K562 (cell line): Measurements from ENCODE around the gene ASB13. TPM values are rescaled to one million over a fixed set of nuclear protein-coding genes. Genes with fewer than 3 reads are reported as not detected.

ENCODE experiments used
- ATAC-seq: fragments of 200-7000 bp; cut with Tn5 transposase; 3 replicates; pipeline ENCODE4 v1.9.1; 2020; ENCODE audit warnings: moderate library complexity
- BruUV-seq: library from RNA; stranded (reverse); fragments of 400-500 nt; replicated peaks from 2 replicates; lab custom pipeline; 2021; lab: Mats Ljungman, UMichigan
- CTCF ChIA-PET: fragments of 300-600 bp; formaldehyde crosslinking; extraction: SDS; loops from one replicate; lab custom pipeline; 2021; ENCODE audit warnings: low intra/inter-chr PET ratio; lab: Yijun Ruan, JAX
- POLR2A ChIA-PET: fragments of 300-600, 350-650 bp; sonication (Branson Sonifier 250); formaldehyde crosslinking; extraction: SDS; loops from one replicate; lab custom pipeline; 2021; ENCODE audit warnings: antibody characterized with exemption, inconsistent platforms; lab: Yijun Ruan, JAX
- DNase-seq, 4 experiments: peaks; one replicate each; pipeline versions ENCODE4 v3.0.0 to v3.0.0-alpha.2; 2011 to 2018; ENCODE audit warnings: low spot score in 3 of 4, mixed read lengths in 3 of 4; ENCODE audit errors: extremely low read depth in 1 of 4
- FAIRE-seq: peaks from 2 replicates; lab custom pipeline; 2011; peaks lifted over from hg19 to GRCh38; lab: Jason Lieb, UNC
- H2AFZ ChIP-seq: 2 replicates; pipeline ENCODE4 v1.6.0; 2011; ENCODE audit warnings: low read depth, low read length, control low read depth, inconsistent platforms
- H3K27ac ChIP-seq: fragments of 200-600 bp; 3 replicates; pipeline ENCODE4 v1.8.0; 2011; ENCODE audit warnings: low read depth, mild to moderate bottlenecking, control low read depth, inconsistent platforms, low read length, moderate library complexity, mixed read lengths; ENCODE audit errors: extremely low read depth
- H3K27me3 ChIP-seq, 2 experiments: fragments of 300-600 bp in 1 of 2; 2 replicates in 1 of 2; 3 replicates in 1 of 2; pipeline versions ENCODE4 v1.6.0 to v1.8.0; 2011; ENCODE audit warnings: inconsistent platforms in 2 of 2, low read length in 2 of 2, mild to moderate bottlenecking in 1 of 2, mixed read lengths in 1 of 2, moderate library complexity in 1 of 2; ENCODE audit not compliant: control insufficient read depth in 2 of 2, insufficient read depth in 2 of 2
- H3K36me3 ChIP-seq: fragments of 300-600 bp; 3 replicates; pipeline ENCODE4 v1.8.0; 2011; ENCODE audit warnings: mild to moderate bottlenecking, low read length, inconsistent platforms; ENCODE audit not compliant: control insufficient read depth, insufficient read depth
- H3K4me1 ChIP-seq, 2 experiments: fragments of 200-600 bp in 1 of 2; replicated peaks in 1 of 2; 2 replicates in 1 of 2; 3 replicates in 1 of 2; pipeline versions ENCODE4 v1.5.1 to v1.8.0; 2011; ENCODE audit warnings: inconsistent platforms in 2 of 2, low read length in 2 of 2, mild to moderate bottlenecking in 1 of 2, mixed read lengths in 1 of 2, moderate library complexity in 1 of 2; ENCODE audit not compliant: control insufficient read depth in 2 of 2, insufficient read depth in 2 of 2
- H3K4me2 ChIP-seq: 2 replicates; pipeline ENCODE4 v1.6.1; 2011; ENCODE audit warnings: low read length, control low read depth, inconsistent platforms, mixed read lengths; ENCODE audit not compliant: insufficient read depth
- H3K4me3 ChIP-seq: fragments of 200-600 bp; sonication (generic), shearing (Covaris generic); 2 replicates; pipeline ENCODE4 v1.5.1; 2016; ENCODE audit warnings: control low read depth, inconsistent platforms
- H3K79me2 ChIP-seq: fragments of 200-600 bp; 3 replicates; pipeline ENCODE4 v1.8.0; 2011; ENCODE audit warnings: low read length, inconsistent platforms; ENCODE audit not compliant: control insufficient read depth, insufficient read depth
- H3K9ac ChIP-seq, 2 experiments: 2 replicates each; pipeline versions ENCODE4 v1.6.0 to v1.6.1; 2011; ENCODE audit warnings: low read depth in 2 of 2, low read length in 2 of 2, control low read depth in 1 of 2, inconsistent platforms in 1 of 2, mild to moderate bottlenecking in 1 of 2, mixed read lengths in 1 of 2; ENCODE audit not compliant: insufficient read depth in 1 of 2
- H3K9me1 ChIP-seq: one replicate; pipeline ENCODE4 v1.6.0; 2011; ENCODE audit warnings: inconsistent platforms, mild to moderate bottlenecking, low read length, moderate library complexity; ENCODE audit not compliant: control insufficient read depth, insufficient read depth
- H3K9me3 ChIP-seq: replicated peaks from 2 replicates; pipeline ENCODE4 v1.5.1; 2011; ENCODE audit warnings: low read depth, low read length, inconsistent platforms; ENCODE audit not compliant: control insufficient read depth, insufficient read depth
- H4K20me1 ChIP-seq: replicated peaks from 2 replicates; pipeline ENCODE4 v1.6.1; 2011; ENCODE audit warnings: low read length, inconsistent platforms, mixed read lengths; ENCODE audit not compliant: control insufficient read depth, insufficient read depth
- CCNT2 ChIP-seq: IDR thresholded peaks from 2 replicates; pipeline ENCODE4 v1.6.1; 2011; ENCODE audit warnings: borderline replicate concordance, low read depth, mild to moderate bottlenecking, moderate library complexity, mixed read lengths, low read length; ENCODE audit not compliant: insufficient read length; ENCODE audit errors: extremely low read depth
- HMG20B ChIP-seq: fragments of 250-450 bp; sonication (Bioruptor Pico); IDR thresholded peaks from 2 replicates; pipeline ENCODE4 v1.5.0; 2021; ENCODE audit warnings: mild to moderate bottlenecking
- IRF9 ChIP-seq: fragments of 450-650 bp; IDR thresholded peaks from 2 replicates; pipeline ENCODE4 v1.6.1; 2016; ENCODE audit warnings: missing biosample characterization, missing genetic modification characterization
- ZNF12 ChIP-seq: sonication (generic); formaldehyde crosslinking; IDR thresholded peaks from 2 replicates; pipeline ENCODE4 v1.4.0; 2020; ENCODE audit warnings: mild to moderate bottlenecking, missing genetic modification reagents
- ZNF324 ChIP-seq: fragments of 250-450 bp; sonication (Bioruptor Pico); IDR thresholded peaks from 2 replicates; pipeline ENCODE4 v1.4.0; 2020; ENCODE audit warnings: mild to moderate bottlenecking
- ZNF512 ChIP-seq: IDR thresholded peaks from 2 replicates; pipeline ENCODE4 v1.6.1; 2016; ENCODE audit warnings: missing genetic modification characterization, missing compliant biosample characterization
- WGBS: fragments of 100-300 bp; shearing (Covaris generic); methylation state at CpG from one replicate; pipeline ENCODE4 v1.1.6; 2016; ENCODE audit warnings: low coverage, mixed read lengths; ENCODE audit not compliant: insufficient coverage; ENCODE audit errors: missing lambda C conversion rate; 5-methylcytosine and 5-hydroxymethylcytosine counted together
- in situ Hi-C: fragments of 300-500 bp; cut with MboI; formaldehyde crosslinking; loops from 4 replicates; pipeline ENCODE4 v1.15.0; 2018; ENCODE audit warnings: inconsistent platforms, mixed read lengths
- intact Hi-C: fragments of 100-400 bp; cut with micrococcal nuclease; formaldehyde crosslinking; loops from 2 replicates; pipeline ENCODE4 v1.14.2; 2022
- polyA plus RNA-seq, 8 experiments: library from polyadenylated mRNA; depleted of rRNA in 4 of 8; stranded (reverse) in 5 of 8; unstranded in 3 of 8; fragments of >200 nt; fragmentation: Nextera tagmentation in 2 of 8; fragmentation: Illumina TruSeq in 1 of 8; extraction: Ambion mirVana in 2 of 8; extraction: Trizol in 1 of 8; gene quantifications; 2 replicates each; pipeline versions ENCODE4 v1.2.1 to v1.2.3, GENCODE V29; 2011 to 2014; ENCODE audit warnings: inconsistent platforms in 1 of 8, missing spikeins in 1 of 8
- total RNA-seq, 7 experiments: library from RNA; depleted of rRNA in 6 of 7; stranded (reverse); fragments of >200 nt in 6 of 7; fragmentation: Illumina TruSeq in 2 of 7; extraction: Trizol in 2 of 7; gene quantifications; 2 replicates each; pipeline versions ENCODE4 v1.2.1 to v1.2.3, GENCODE V29; 2011 to 2021; ENCODE audit warnings: low replicate concordance in 1 of 7

ASB13 gene
- total and polyA plus RNA-seq, 9 of the 15 experiments (the other 6 are each of a cell fraction or from before 2014, with no cell fraction given), result 5.2 to 28.8 (median 16.9) TPM

- TF ChIP-seq ZNF512 (tag), result no peak
- TF ChIP-seq ZNF12 (CRISPR knock-in tag), result no peak
- TF ChIP-seq ZNF324, result no peak
- TF ChIP-seq HMG20B (CRISPR knock-in tag), result no peak
- no peak for TF ChIP-seq IRF9
Observed at GRCh38 chr10:5655121-5655520, 11.3 kb downstream of the ASB13 start (continued).

- ATAC-seq, result no peak
- no peak for DNase-seq
Observed at GRCh38 chr10:5654218-5654755, 12.1 kb downstream of the ASB13 start.

More at GRCh38 chr10:5654218-5654755, 12.1 kb downstream of the ASB13 start:
- FAIRE-seq, result no peak
- Histone ChIP-seq H3K27me3 (no peaks in the 10 kb centered on the region), H3K9me1 (no peaks in the 10 kb centered on the region), H3K4me2 (no peak overlapping the region), H2AFZ (no peak overlapping the region), H4K20me1 (peaks cover 8% of the 10 kb centered on the region; the same call in 1 of the 2 replicates), H3K36me3 (peaks cover 5% of the 10 kb centered on the region; the same call in 1 of the 3 replicates), H3K9ac (peak overlapping the region in 1 of 2 experiments; percentile 48; a peak in 1 of 4 replicates), H3K9me3 (no peaks in the 10 kb centered on the region), H3K27ac (no peak overlapping the region), H3K4me3 (no peak overlapping the region), H3K79me2 (no peaks in the 10 kb centered on the region), H3K4me1 (peaks cover 10 to 20% of the 10 kb centered on the region in 2 experiments; a peak in 3 of 5 replicates)
- ChIA-PET POLR2A (interaction anchor here (0.7 to 1.0 kb wide), 2 partner anchors 44 to 154 kb away, joined by 3 read pairs; no protein-coding TSS in a partner anchor), CTCF (no interaction called here)
- no TSS peak for BruUV-seq
- no peak for TF ChIP-seq CCNT2
- in situ Hi-C loops (no loop called here), intact Hi-C loops (no loop called here)
- WGBS, result 48% methylated on average over 10 of the region's 10 CpGs
